GM12891 (cell line): Measurements from ENCODE around the gene CAMSAP3.

Source experiments
- PAX5 ChIP-seq: IDR thresholded peaks from 2 replicates; pipeline ENCODE4 v1.6.1; 2011; ENCODE audit warnings: low read length, moderate library complexity, mild to moderate bottlenecking; ENCODE audit not compliant: insufficient read depth, severe bottlenecking
- POLR2A ChIP-seq: IDR thresholded peaks from 2 replicates; pipeline ENCODE4 v1.6.1; 2011; ENCODE audit warnings: low read depth, low read length, control low read depth
- POLR2AphosphoS5 ChIP-seq: IDR thresholded peaks from 2 replicates; pipeline ENCODE4 v1.6.1; 2011; ENCODE audit warnings: low read depth, low read length, control low read depth
- SPI1 ChIP-seq: IDR thresholded peaks from 2 replicates; pipeline ENCODE4 v1.6.1; 2011; ENCODE audit warnings: low read depth, low read length, control low read depth
- TAF1 ChIP-seq: IDR thresholded peaks from 2 replicates; pipeline ENCODE4 v1.6.1; 2011; ENCODE audit warnings: low read depth, low read length, control low read depth

- no peak for TF ChIP-seq TAF1
- TF ChIP-seq POLR2AphosphoS5: no peak
- TF ChIP-seq POLR2A: no peak
- no peak for TF ChIP-seq SPI1
- TF ChIP-seq PAX5: no peak
Observed at GRCh38 chr19:7556696-7557315, 38.9 kb upstream of the CAMSAP3 start.
